Esophagus muscularis mucosa (tissue), 3 donors: Measurements from ENCODE around the gene NDUFS8.

ENCODE experiments used
- POLR2AphosphoS5 ChIP-seq, 2 donors: sonication (generic); formaldehyde crosslinking; IDR thresholded peaks; one replicate each; pipeline ENCODE4 v1.6.1; 2017; ENCODE audit warnings: antibody characterized with exemption in 2 of 2
- TF ChIP-seq, protein P1 (sequence below), 3 experiments: fragments of 200-600 bp in 2 of 3; fragments of 450-650 bp in 1 of 3; sonication (generic) in 2 of 3; IDR thresholded peaks; one replicate each; pipeline ENCODE4 v1.5.1; 2017 to 2019; ENCODE audit warnings: antibody characterized with exemption in 3 of 3, mild to moderate bottlenecking in 2 of 3, moderate library complexity in 1 of 3

- no peak for TF ChIP-seq POLR2AphosphoS5 (IDR thresholded peaks at IDR 0.05)
- TF ChIP-seq, protein P1, sequence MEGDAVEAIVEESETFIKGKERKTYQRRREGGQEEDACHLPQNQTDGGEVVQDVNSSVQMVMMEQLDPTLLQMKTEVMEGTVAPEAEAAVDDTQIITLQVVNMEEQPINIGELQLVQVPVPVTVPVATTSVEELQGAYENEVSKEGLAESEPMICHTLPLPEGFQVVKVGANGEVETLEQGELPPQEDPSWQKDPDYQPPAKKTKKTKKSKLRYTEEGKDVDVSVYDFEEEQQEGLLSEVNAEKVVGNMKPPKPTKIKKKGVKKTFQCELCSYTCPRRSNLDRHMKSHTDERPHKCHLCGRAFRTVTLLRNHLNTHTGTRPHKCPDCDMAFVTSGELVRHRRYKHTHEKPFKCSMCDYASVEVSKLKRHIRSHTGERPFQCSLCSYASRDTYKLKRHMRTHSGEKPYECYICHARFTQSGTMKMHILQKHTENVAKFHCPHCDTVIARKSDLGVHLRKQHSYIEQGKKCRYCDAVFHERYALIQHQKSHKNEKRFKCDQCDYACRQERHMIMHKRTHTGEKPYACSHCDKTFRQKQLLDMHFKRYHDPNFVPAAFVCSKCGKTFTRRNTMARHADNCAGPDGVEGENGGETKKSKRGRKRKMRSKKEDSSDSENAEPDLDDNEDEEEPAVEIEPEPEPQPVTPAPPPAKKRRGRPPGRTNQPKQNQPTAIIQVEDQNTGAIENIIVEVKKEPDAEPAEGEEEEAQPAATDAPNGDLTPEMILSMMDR (IDR thresholded peaks at IDR 0.05): no peak
Measured at GRCh38 chr11:68017980-68018729, 12.3 kb upstream of the NDUFS8 start.
